Measurements from ENCODE around the gene CBLN1.

DNA sequence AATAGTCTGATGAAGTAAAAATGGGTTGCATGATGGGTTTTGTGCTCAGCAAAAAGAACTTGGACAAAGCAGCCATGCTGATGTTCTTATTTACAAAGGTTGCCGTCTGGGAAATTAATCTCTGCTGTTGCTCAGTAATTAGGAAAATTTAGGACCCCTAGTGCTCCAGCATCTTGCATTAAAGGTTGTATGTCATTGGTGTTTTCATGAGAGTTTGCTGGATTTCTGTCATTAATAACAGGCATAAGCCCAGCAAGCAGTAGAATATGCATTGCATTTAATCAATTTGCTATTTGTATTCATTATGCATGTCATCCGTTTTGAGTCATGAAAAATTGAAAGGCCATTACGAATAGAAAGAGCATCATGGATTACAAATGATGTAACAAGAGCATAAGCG is 46.7 kb upstream of the CBLN1 start:
- TF ChIP-seq, protein P1, sequence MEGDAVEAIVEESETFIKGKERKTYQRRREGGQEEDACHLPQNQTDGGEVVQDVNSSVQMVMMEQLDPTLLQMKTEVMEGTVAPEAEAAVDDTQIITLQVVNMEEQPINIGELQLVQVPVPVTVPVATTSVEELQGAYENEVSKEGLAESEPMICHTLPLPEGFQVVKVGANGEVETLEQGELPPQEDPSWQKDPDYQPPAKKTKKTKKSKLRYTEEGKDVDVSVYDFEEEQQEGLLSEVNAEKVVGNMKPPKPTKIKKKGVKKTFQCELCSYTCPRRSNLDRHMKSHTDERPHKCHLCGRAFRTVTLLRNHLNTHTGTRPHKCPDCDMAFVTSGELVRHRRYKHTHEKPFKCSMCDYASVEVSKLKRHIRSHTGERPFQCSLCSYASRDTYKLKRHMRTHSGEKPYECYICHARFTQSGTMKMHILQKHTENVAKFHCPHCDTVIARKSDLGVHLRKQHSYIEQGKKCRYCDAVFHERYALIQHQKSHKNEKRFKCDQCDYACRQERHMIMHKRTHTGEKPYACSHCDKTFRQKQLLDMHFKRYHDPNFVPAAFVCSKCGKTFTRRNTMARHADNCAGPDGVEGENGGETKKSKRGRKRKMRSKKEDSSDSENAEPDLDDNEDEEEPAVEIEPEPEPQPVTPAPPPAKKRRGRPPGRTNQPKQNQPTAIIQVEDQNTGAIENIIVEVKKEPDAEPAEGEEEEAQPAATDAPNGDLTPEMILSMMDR (conservative IDR thresholded peaks at IDR 0.05 in 1 of 2, IDR thresholded peaks at IDR 0.05 in 1 of 2; ENCODE audit: low read depth in 1 of 2, low read length in 2 of 2), result no peak
- TF ChIP-seq EZH2 (IDR thresholded peaks at IDR 0.05; ENCODE audit: low read length, missing control alignments), result no peak

Data from fibroblast of lung (primary cell).